HG02970 (cell line): ENCODE results near the gene ACTR1B.
"Not testable (repeated sequence)": the region's sequence is repeated elsewhere in the genome, so short reads cannot be mapped to it uniquely, and the experiment has no call there.

Experiments used
- ATAC-seq: cut with Tn5 transposase; IDR thresholded peaks from one replicate; pipeline ENCODE4 v1.9.1; 2021; ENCODE audit warnings: mild to moderate bottlenecking, moderate library complexity, moderate number of reproducible peaks; ENCODE audit not compliant: unreplicated experiment, low FRiP score

Gene ACTR1B

GRCh38 chr2:97691166-97691565, 27.3 kb upstream of the ACTR1B start:
- no peak for ATAC-seq

- ATAC-seq: no peak
Measured at GRCh38 chr2:97688062-97688827, 24.4 kb upstream of the ACTR1B start.

GRCh38 chr2:97687235-97687634, 23.4 kb upstream of the ACTR1B start:
- ATAC-seq: not testable (repeated sequence)

- ATAC-seq: no peak
Measured at GRCh38 chr2:97678298-97678697, 14.5 kb upstream of the ACTR1B start.

GRCh38 chr2:97677480-97677879, 13.6 kb upstream of the ACTR1B start:
- no peak for ATAC-seq

- no peak for ATAC-seq
Measured at GRCh38 chr2:97676620-97677019, 12.8 kb upstream of the ACTR1B start.

DNA sequence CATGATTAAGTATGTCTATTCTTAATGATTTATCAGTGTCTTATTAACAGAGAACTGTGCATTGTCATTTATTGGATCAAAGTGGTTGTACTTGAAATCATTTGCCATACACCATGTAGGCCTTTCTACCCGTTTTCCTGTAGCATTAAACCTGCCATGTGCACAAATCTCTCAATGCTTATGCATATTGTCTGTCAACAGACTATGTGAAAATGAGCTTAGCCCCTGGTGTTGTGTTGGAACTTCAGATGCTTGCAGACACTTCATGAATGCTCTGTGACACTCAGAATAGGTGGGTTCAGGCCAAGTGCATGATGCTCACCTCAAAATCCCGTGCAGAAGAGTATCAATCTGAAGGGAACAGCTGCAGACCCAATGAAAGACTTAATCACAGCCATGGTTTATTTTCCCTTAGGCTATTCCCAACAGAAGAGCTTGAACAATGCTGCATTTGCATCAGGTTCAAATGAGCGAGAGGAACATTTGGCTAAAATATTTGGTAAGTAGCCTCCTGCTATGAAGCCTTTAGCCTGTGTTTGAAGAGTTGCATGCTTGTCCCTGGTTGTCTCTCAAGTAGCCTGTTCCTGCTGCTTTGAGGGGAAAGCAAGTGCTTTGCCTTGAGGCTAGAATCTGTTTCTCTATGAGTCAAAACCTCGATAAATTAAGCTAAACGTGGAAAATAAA, 11.7 kb upstream of the ACTR1B start:
- no peak for ATAC-seq

DNA sequence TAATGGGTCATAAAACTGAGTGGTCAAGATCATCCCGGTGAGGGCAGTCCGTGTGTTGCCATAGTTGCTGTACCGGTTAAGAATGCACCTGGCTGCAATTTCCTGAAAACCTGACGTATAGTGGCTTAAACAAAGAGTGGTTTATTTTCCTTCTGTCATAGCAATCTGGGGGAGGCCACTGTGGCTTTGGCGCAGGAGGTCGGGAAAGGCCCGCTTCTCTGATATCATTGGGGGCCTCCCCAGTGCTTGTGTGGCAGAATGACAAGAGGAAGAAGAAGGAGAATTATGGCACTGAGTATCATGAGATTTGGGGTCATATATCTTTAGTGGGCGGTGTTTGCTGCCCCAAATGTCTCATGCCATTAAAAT, 10.1 kb upstream of the ACTR1B start:
- no peak for ATAC-seq

DNA sequence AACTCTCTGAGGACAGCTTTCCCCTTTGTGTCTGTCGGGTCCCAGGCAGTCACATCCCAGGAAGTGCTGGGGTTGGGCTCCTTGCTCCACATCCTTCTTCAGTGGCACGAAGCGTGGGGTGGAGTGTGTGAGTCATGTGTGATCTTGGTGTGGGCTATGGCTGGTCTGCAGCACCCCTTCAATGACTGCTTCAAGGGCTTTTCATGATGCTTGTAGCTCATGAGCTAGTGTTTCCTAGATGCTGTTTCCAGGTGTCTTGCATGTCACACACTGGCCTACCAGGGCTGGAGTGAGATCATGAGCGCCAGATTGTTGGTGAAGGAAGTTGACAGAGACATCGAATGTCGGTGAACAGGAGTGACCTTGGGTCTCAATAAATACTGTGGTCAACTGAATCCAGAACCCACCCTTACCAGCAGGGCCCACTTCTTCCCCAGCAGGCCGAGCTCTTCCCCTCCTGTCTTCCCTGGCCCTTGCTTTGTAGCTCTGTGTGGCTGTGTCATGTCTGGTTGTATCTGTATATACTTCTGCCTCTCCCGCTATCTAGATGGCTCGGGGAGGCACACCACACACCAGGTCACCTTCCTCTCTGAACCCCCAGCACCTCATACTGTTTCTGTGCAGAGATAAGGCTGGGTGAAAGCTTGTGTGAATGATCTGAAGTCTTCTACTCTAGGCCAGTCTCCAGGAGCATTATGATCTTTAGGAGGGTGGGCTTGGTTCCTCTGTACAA, 9.5 kb upstream of the ACTR1B start:
- ATAC-seq: no peak

GRCh38 chr2:97672606-97673140, 8.8 kb upstream of the ACTR1B start:
- ATAC-seq: not testable (repeated sequence)

DNA sequence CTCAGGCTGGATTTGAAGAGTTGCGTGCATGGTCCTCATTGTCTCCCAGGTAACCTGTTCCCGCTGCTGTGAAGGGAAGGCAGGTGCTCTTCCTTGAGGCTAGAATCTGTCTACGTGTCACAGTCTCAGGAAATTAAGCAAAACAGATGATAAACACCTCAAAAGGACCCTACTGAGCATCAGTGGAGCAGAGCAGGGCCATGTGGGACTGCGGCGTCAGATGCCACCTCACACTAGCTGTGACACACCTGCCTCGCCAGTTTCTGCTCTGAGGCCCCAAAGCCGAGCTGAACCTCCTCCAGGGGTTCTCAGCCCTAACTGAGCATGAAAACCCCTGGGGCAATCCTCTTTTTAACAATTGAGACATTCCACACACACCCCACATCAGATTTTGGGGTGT, 7.7 kb upstream of the ACTR1B start:
- no peak for ATAC-seq

- no peak for ATAC-seq
Measured at GRCh38 chr2:97670471-97670870, 6.6 kb upstream of the ACTR1B start.

DNA sequence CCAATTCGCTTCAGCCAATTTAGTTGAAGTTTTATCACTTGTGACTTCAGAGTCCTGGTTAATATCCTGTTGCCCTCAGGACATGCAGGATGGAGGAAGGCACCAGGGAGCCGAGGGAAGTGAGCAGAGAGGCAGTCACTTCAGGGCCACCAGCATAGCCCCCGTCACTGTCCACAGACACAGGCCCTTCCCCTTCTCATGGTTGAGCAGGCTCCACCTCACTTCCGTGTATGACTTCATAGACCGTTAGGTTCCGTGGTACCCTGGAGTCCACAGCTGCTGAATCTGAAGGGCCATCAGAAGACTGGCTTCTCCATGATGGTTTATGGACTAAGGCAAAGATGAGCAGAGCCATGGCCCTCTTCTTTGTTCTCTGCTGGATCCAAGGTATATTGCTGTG, 5.6 kb upstream of the ACTR1B start, which contains the start of gene C2orf92:
Gene C2orf92 (plus strand): TSS at position 266 of the 400 bp plus-strand sequence. CDS start 76 bp downstream, at position 342.
- ATAC-seq: no peak

DNA sequence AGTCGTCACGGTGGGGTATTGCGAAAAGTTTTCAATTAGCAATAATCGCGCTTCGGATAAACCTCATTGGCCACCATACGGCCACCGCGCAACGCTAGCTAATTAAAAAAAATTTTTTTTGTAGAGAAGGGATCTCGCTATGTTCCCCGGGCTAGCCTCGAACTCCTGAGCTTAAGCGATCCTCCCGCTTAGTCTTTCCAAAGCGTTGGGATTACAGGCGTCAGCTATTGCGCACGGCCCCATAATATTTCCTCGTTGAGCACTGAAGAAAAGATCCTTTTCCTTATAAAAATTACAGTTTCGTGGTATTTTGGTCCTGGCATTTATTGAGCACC, 759 bp upstream of the ACTR1B start:
- ATAC-seq: no peak

GRCh38 chr2:97663626-97663961, 250 bp downstream of the ACTR1B start:
- no peak for ATAC-seq

DNA sequence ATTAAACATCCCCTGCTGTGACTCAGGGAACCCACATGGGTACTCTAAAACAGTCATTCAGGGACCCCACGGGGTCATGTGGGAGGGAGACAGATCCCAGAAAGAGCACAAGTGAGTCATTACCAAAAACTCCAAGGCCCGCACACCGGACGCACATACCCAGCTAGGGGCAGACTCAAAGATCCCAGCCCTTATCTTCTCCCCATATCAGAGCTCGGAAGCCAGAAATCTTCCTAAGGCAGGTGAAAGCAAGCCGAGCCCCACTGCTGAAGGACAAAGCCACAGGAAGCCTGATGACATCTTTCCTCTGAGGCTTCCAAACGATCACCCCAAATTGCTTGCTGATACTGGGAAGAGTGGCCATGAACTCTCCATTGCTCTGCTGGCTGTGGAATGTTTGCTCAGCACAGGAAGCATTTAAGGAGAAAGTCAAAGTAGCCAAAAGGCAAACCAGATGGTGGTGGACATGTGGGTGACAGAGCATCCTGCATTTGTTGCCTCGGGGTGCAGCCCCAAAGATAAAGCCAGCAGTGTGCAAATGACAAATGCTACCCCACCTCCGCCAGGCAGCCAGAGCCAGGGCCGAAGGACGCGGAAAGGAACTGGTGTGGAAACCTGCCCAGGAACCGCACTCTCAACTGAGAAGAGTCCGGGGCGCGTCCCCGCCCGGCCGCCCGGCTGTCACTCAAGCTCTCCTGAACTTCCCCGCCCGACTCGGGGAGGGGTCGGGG, 784 bp downstream of the ACTR1B start:
- peak; percentile 44 for ATAC-seq

GRCh38 chr2:97662386-97662894, 1.4 kb downstream of the ACTR1B start:
- ATAC-seq: no peak

DNA sequence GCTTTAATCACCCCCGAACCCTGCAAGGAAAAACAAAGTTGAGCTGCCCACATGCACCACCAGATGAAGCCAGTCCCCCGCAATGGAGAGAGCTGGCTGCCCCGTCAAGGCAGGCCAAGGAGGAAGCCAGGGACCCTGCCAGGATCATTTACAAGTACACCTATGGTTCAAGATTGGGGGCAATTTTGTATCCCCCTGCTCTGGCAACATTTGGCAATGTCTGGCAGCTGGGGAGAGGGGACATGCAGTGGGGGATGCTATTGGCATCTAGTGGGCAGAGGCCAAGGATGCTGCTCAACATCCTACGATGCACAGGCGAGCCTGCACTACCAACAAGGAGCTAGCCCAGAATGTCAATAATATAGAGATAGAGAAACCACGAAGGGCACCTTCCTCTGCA, 1.9 kb downstream of the ACTR1B start:
- no peak for ATAC-seq

- ATAC-seq: no peak
Measured at GRCh38 chr2:97660775-97661389, 3.0 kb downstream of the ACTR1B start.
